Activated CD8-positive, alpha-beta memory T cell treated with anti-CD3 and anti-CD28 coated beads for 4 hours (primary cell): ENCODE results near the gene CLGN.
"Not testable (repeated sequence)": the region's sequence is repeated elsewhere in the genome, so short reads cannot be mapped to it uniquely, and the experiment has no call there.

Experiments
- DNase-seq, 2 donors: peaks; one replicate each; pipeline ENCODE4 v3.0.0-alpha.2; 2020; ENCODE audit warnings: low read depth in 2 of 2

The CLGN gene

GRCh38 chr4:140427106-140427918 is at the start of gene CLGN:
Gene CLGN (minus strand): TSS chr4:140427648. CDS start chr4:140413078, 14,570 bp downstream.
- DNase-seq: peak in 1 of 2 donors; percentile 1

DNA sequence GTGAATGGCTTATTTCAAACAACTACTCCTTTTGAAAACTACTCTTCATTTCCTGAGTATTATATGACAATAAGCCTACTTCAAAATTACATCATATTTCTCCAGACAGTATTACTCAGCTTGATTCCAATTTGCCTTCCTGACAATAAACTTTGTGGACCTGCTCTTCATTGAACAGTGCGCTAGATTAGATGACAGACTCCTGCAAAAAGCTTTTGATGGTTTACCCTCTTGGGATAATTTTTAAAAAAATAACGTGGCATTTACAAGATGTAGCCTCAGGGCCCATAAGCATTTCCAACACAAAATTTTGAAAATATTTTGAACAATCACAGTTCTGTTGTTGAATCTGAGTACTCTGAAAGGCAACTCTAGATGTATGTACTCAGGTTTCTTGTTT is 44.7 kb upstream of the CLGN start:
- DNase-seq: no peak

GRCh38 chr4:140469791-140470733 is 42.6 kb upstream of the CLGN start:
- no peak for DNase-seq

DNA sequence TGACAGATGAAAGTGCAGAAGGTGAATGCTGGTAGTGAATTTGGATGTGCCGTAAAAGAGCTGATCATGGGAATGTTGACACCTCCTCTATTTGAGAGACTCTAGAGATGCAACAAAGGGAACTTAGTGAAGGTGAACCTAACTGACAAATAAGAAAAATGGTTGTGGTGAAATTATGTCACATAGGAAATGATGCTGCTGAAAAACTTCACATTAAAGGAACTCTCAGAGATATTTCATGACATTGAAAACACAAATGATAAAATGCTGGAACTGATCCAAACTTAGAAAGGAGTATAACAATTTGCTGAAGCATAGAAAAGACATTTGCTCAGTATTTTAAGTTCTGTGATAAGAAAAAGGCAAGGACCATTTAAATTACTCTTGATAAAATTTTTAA is 38.7 kb upstream of the CLGN start:
- no peak for DNase-seq

DNA sequence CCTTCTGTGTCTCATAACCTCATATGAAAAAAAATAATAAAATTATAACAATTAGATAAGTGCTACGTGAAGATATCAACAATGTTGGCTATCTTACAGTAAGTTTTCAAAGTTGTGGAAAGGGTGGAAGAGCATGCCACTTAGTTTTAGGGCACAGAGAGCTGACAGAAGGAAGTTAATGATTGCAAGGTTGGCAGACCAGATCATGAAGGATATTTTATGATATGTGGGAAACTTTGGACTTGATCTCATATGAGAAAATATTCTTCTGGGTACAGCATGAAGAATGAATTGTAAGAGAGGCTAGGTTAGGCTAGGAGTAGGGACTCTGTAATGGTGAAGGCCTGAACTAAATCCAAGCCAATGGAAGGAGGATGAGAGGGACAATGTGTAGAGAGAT is 36.2 kb upstream of the CLGN start:
- no peak for DNase-seq

GRCh38 chr4:140463182-140463581 is 35.7 kb upstream of the CLGN start:
- no peak for DNase-seq

DNA sequence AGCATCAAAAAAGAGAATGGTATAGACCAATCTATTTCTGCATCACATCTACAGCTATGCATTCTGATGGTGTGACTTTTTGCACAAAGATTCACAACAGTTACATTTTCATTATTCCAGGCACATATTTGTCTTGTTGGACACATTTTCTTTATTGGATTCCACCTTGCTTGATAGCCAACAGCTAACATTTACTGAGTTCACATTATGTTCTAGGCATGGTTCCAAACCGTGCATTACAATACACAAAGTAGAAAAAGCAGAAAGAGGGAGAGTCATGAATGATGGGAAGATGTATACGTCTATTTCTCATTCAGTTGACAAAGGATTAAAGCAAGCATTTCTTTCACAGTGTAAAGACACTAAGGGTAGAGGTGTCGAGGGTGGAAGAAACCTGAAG is 22.9 kb upstream of the CLGN start:
- DNase-seq: no peak

DNA sequence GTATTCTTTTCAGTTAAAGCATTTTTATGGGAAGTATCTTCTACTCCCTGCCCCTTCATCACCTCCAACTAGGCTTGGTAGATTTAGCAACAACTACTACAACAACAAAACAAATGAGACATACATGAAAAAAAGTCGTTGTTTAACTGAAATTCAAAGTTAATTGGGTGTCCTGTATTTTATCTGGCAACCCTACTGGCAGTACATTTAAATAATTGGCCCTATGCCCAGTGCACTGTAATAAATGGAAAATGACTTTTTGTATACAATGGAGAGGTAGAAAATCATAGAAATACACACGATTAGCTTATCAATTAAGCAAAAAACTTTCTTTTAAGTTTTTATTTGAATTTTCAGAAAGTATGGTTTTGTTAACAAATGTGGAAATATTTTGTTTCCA is 21.4 kb upstream of the CLGN start:
- DNase-seq: no peak

GRCh38 chr4:140448162-140448561 is 20.7 kb upstream of the CLGN start:
- no peak for DNase-seq

- not testable (repeated sequence) for DNase-seq
Measured at GRCh38 chr4:140444347-140444746, 16.9 kb upstream of the CLGN start.

DNA sequence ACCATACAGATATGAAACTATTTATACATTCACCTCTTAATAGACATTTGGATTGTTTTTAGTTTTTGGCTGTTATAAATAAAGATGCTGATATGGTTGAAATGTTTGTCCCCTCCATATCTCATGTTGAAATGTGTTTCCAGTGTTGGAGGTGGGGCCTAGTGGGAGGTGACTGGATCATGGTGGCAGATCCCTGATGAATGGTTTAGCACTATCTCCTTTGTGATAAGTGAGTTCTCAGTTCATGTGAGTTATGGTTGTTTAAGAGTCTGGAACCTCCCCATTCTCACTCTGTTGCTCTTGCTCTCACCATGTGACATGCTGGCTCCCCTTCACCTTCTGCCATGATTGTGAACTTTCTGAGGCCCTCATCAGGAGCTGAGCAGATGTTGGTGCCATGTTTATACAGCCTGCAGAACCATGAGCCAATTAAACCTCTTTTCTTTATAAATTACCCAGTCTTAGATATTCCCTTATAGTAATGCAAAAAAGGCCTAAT is 12.2 kb upstream of the CLGN start:
- no peak for DNase-seq

DNA sequence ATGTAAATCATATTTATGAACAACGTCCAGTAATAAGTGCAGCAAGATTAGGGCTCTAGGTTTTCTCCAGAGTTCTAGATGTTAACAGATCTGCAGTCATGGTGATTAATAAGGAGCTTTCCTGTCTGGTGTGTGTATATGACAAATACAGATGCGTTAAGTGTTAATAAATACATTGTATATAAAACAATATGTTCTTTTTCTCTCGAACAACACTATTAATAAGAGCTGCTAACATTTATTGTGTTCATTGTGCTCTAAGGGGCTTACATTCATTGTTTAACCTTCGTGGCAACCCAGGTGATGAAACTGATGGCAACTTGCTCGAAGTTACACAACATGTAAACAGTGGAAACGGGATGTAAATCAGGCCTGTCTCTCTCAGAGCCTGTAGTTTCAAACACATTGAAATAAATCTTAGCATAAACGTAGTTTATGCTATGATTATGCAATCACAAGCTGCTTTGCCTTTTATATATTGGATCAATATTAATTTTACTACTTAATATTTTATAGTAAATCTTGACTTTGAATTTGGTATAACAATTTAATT is 547 bp upstream of the CLGN start:
- no peak for DNase-seq

DNA sequence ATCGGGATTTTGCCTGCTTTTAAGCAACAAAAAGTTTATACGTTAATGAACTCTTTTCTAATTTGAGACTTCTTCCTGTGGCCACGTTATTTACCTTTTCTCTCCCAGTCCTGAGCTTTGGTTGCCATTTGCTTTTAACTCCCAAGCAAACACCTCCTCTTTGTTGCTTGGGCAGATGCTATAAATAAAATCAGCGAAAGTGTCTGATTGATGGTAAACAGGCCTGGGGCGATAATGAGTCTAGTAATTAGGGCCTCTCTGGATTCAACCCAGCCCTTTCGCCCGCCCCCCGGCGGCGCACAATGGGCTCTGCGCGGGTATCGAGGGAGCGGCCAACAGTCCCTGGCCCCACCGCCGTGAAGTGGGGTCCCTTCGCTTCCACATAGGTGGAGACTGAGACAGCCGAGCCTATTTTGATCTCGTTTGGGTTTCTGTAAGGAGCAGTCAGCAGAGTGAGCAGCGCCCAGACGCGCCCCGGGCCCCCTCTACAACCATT is 790 bp downstream of the CLGN start:
- no peak for DNase-seq

GRCh38 chr4:140423106-140423505 is 4.3 kb downstream of the CLGN start:
- no peak for DNase-seq

- DNase-seq: not testable (repeated sequence)
Measured at GRCh38 chr4:140413130-140413969, 14.1 kb downstream of the CLGN start.

DNA sequence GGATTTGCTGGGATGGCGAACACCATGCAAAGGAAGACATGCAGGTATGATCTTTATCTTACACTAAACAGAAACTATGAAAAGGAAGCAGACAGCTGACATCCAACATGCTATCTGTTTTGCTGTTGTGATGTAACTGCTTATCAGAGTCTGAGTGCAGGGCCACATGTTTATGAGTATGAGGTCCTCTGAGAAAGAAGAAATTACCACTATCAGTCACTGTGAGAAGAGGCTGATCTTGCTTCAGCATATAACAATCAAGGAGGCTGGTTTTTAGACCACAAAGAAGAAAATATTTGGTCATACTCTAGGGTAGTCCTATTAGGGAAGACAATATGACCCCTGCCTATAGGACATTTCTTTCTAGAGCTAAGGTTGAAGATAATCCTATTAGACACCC is 18.5 kb downstream of the CLGN start:
- DNase-seq: no peak

- DNase-seq: no peak
Measured at GRCh38 chr4:140406292-140406691, 21.2 kb downstream of the CLGN start.

DNA sequence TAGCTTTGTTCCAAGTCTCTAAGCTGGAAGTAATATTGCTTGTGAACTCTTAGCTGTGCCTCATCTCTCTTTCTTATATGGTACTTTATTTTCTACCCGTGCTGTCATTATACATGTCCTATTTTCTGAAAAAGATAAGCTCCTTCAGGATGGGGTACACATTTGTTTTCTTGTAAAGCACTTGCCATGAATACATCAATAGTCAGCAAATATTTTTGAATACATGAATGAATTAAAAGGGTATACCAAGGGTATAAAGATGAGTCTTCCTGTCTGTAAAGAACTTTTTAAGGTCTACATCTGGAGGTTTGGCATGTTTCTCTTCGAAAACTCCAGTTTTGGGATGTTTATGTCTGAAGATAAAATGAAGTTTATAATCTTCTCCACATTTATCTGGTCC is 27.3 kb downstream of the CLGN start:
- DNase-seq: no peak

DNA sequence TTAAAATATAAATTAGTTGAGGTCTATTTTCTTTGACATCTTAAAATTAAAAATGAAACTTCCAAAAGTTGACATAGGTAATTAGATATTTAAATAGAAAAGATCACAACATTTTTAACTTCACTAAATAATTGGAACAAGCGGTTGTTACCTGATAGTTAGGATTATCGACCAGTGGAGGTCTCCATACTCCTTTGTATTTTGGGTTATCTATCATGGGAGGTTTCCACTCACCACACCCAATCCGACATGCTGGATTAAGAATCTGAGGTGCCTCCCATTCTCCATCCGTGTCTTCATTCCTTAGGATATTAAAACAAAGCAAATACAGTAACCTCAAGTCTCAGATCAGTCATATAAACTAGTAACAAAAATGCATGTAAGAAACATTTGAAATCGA is 31.8 kb downstream of the CLGN start:
- no peak for DNase-seq

- DNase-seq: no peak
Measured at GRCh38 chr4:140388015-140388414, 39.4 kb downstream of the CLGN start.

- DNase-seq: no peak
Measured at GRCh38 chr4:140382732-140383131, 44.7 kb downstream of the CLGN start.
